IPS-20b (cell line): Measurements from ENCODE around the gene ARHGAP29.

Experiments used
- H3K27ac ChIP-seq: one replicate; pipeline ENCODE4 v1.5.1; 2013; ENCODE audit warnings: low read length
- H3K27me3 ChIP-seq: 2 replicates; pipeline ENCODE4 v1.6.1; 2013; ENCODE audit warnings: mild to moderate bottlenecking, low read length, inconsistent platforms; ENCODE audit not compliant: insufficient read depth
- H3K36me3 ChIP-seq: 2 replicates; pipeline ENCODE4 v1.6.1; 2013; ENCODE audit warnings: low read depth, mild to moderate bottlenecking, inconsistent platforms, low read length, moderate library complexity; ENCODE audit not compliant: insufficient read depth
- H3K4me1 ChIP-seq: 2 replicates; pipeline ENCODE4 v1.6.1; 2013; ENCODE audit warnings: mild to moderate bottlenecking, control low read depth, inconsistent platforms, low read length, moderate library complexity; ENCODE audit not compliant: insufficient read depth
- H3K4me3 ChIP-seq: 2 replicates; pipeline ENCODE4 v1.5.1; 2013; ENCODE audit warnings: mild to moderate bottlenecking, low read length, inconsistent platforms
- H3K9ac ChIP-seq: 2 replicates; pipeline ENCODE4 v1.6.1; 2013; ENCODE audit warnings: low read depth, mild to moderate bottlenecking, inconsistent platforms, low read length, moderate library complexity
- H3K9me3 ChIP-seq: 2 replicates; pipeline ENCODE4 v1.6.1; 2013; ENCODE audit warnings: mild to moderate bottlenecking, low read depth, low read length, inconsistent platforms; ENCODE audit not compliant: insufficient read depth

The ARHGAP29 gene

DNA sequence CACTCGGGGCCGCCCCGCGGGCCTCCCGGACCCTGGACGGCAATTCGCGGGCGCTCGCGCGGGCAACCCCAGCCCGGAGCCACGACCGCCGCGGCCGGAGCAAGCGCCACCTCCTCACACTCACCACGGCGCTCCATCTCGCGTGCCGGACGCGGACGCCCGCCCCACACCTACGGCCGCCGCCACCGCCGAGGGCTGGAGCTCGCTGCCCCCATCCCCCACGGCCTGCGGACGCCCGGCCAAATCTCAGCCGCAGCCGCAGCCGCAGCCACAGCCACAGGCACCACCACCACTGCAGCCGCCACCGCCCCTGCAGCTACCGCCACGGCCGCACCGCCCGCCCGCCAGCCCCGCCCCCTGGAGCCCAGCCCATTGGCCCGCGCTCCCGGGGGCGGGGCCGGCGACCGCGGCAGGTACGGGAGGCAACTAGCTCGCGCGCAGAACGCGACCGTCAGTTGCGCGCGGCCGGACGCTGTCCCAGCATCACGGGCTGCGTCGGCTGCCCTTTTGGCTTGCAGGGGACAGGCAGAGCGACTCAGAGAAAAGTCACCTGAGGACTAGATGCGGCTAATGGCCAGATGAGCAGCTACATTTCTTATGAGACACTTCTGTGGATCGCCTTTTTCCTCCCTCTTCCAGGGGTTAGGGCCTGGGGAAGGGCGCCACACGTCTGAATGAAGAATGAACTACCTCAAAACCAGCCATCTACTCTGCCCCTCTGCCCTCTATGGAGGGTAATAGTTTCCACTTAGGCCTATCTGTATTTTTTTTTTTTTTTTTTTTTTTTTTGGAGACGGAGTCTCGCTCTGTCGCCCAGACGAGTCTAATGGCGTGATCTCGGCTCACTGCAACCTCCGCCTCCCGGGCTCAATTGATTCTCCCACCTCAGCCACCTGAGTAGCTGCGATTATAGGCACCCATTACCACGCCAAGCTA lies at the start of gene ARHGAP29:
ARHGAP29 (minus strand) TSS at position 294 of the 936 bp plus-strand sequence. CDS start 5,973 bp downstream, outside the sequence.
- H3K4me1 ChIP-seq, result peaks cover 5% of the 10 kb centered on the region
- H3K9ac ChIP-seq, result peak within 1 kb of the TSS; percentile 50; the same call in 1 of the 2 replicates
- H3K27me3 ChIP-seq, result peaks cover 63% of the 10 kb centered on the region
- H3K27ac ChIP-seq, result no peak within 1 kb of the TSS
- no peaks in the 10 kb centered on the region for H3K9me3 ChIP-seq
- no peaks in the 10 kb centered on the region for H3K36me3 ChIP-seq
- H3K4me3 ChIP-seq, result peak within 1 kb of the TSS; percentile 73

- H3K9me3 ChIP-seq, result no peaks in the 10 kb centered on the region
- no peaks in the 10 kb centered on the region; the same call in 1 of the 2 replicates for H3K27me3 ChIP-seq
- no peaks in the 10 kb centered on the region for H3K4me1 ChIP-seq
- no peak overlapping the region for H3K9ac ChIP-seq
- H3K36me3 ChIP-seq, result no peaks in the 10 kb centered on the region
- no peak overlapping the region for H3K4me3 ChIP-seq
- H3K27ac ChIP-seq, result no peak overlapping the region
These were observed 49.6 kb upstream of the ARHGAP29 start for GRCh38 chr1:94286864-94287437.

DNA sequence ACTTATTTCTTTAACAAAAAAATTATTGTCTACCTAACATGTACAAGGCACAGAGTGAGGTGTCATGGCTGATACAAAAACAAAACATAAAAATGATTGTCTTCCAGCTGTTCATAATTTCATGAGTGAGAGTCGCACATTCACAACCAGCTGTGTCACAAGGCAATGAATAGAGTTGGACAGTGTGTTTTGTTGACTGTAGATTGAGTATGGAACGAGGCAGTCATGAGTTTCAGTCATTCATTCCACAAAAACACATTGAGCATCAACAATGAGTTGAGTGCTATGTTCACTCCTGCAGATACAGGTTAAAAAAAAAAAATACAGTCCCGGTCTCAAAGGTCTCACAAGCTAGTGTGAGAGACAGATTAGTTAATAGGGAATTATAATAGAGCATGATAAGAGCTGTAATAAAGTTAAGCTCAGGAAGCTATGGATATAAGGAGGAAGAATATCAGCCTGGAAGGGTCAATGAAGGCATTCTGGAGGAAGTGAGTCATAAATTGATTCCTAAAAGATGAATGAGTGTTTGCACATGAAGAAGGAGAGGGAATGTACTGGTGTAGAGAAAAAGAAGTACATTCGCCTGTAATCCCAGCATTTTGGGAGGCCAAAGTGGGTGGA lies 47.8 kb upstream of the ARHGAP29 start:
- H3K27ac ChIP-seq, result no peak overlapping the region
- H3K4me1 ChIP-seq, result no peaks in the 10 kb centered on the region
- H3K36me3 ChIP-seq, result no peaks in the 10 kb centered on the region
- no peak overlapping the region for H3K9ac ChIP-seq
- H3K27me3 ChIP-seq, result no peaks in the 10 kb centered on the region; the same call in 1 of the 2 replicates
- no peaks in the 10 kb centered on the region for H3K9me3 ChIP-seq
- no peak overlapping the region for H3K4me3 ChIP-seq

GRCh38 chr1:94284476-94284875 lies 47.1 kb upstream of the ARHGAP29 start:
- H3K27me3 ChIP-seq, result no peaks in the 10 kb centered on the region; the same call in 1 of the 2 replicates
- no peaks in the 10 kb centered on the region for H3K4me1 ChIP-seq
- no peaks in the 10 kb centered on the region for H3K36me3 ChIP-seq
- no peak overlapping the region for H3K9ac ChIP-seq
- no peak overlapping the region for H3K4me3 ChIP-seq
- H3K9me3 ChIP-seq, result no peaks in the 10 kb centered on the region
- no peak overlapping the region for H3K27ac ChIP-seq

GRCh38 chr1:94283462-94283861 lies 46.1 kb upstream of the ARHGAP29 start:
- Histone ChIP-seq H3K36me3 (no peaks in the 10 kb centered on the region), H3K9me3 (no peaks in the 10 kb centered on the region), H3K27me3 (no peaks in the 10 kb centered on the region; the same call in 1 of the 2 replicates), H3K4me1 (no peaks in the 10 kb centered on the region), H3K4me3 (no peak overlapping the region), H3K9ac (no peak overlapping the region), H3K27ac (no peak overlapping the region)

- Histone ChIP-seq H3K27me3 (no peaks in the 10 kb centered on the region; the same call in 1 of the 2 replicates), H3K9ac (no peak overlapping the region), H3K4me3 (no peak overlapping the region), H3K36me3 (no peaks in the 10 kb centered on the region), H3K9me3 (no peaks in the 10 kb centered on the region), H3K4me1 (no peaks in the 10 kb centered on the region), H3K27ac (no peak overlapping the region)
These were observed 44.8 kb upstream of the ARHGAP29 start for GRCh38 chr1:94282143-94282711.

- Histone ChIP-seq H3K4me1 (no peaks in the 10 kb centered on the region), H3K9ac (no peak overlapping the region), H3K27me3 (no peaks in the 10 kb centered on the region), H3K9me3 (no peaks in the 10 kb centered on the region), H3K27ac (no peak overlapping the region), H3K36me3 (no peaks in the 10 kb centered on the region), H3K4me3 (no peak overlapping the region)
These were observed 44.2 kb upstream of the ARHGAP29 start for GRCh38 chr1:94281361-94282142.

GRCh38 chr1:94280541-94280940 lies 43.2 kb upstream of the ARHGAP29 start:
- Histone ChIP-seq H3K27ac (no peak overlapping the region), H3K4me3 (no peak overlapping the region), H3K9ac (no peak overlapping the region), H3K27me3 (no peaks in the 10 kb centered on the region), H3K9me3 (no peaks in the 10 kb centered on the region), H3K36me3 (no peaks in the 10 kb centered on the region), H3K4me1 (no peaks in the 10 kb centered on the region)

DNA sequence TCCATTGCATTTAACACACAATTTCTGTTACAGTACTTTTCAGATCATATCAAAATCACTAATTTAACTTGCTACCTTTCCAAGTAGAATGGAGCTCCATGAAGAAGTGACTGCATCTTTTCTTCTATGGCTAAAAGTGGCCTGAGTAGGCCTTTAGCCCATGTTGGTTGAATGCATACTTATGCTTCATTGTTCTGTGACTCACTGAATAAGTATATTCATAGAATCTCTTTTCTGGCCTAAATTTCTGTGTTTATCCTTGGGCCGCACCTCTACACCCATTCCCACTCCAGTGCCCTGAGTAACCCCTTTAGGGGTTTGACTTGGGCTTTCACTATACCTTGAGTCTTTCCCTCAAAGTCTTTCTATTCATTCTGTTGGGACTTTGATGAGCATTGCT lies 42.1 kb upstream of the ARHGAP29 start:
- Histone ChIP-seq H3K4me1 (no peaks in the 10 kb centered on the region), H3K27me3 (no peaks in the 10 kb centered on the region), H3K9me3 (no peaks in the 10 kb centered on the region), H3K27ac (no peak overlapping the region), H3K36me3 (no peaks in the 10 kb centered on the region), H3K9ac (no peak overlapping the region), H3K4me3 (no peak overlapping the region)

- Histone ChIP-seq H3K36me3 (no peaks in the 10 kb centered on the region), H3K9me3 (no peaks in the 10 kb centered on the region), H3K4me3 (no peak overlapping the region), H3K4me1 (no peaks in the 10 kb centered on the region), H3K27me3 (no peaks in the 10 kb centered on the region), H3K9ac (no peak overlapping the region), H3K27ac (no peak overlapping the region)
These were observed 41.7 kb upstream of the ARHGAP29 start for GRCh38 chr1:94279038-94279437.

GRCh38 chr1:94276988-94277434 lies 39.6 kb upstream of the ARHGAP29 start:
- Histone ChIP-seq H3K36me3 (no peaks in the 10 kb centered on the region), H3K4me3 (no peak overlapping the region), H3K27me3 (no peaks in the 10 kb centered on the region), H3K9ac (no peak overlapping the region), H3K27ac (no peak overlapping the region), H3K9me3 (no peaks in the 10 kb centered on the region), H3K4me1 (no peaks in the 10 kb centered on the region)
